IMR-90 (cell line): ENCODE measurements around the gene FGD5.

Experiments used
- POLR2A ChIP-seq: IDR thresholded peaks from 2 replicates; pipeline ENCODE4 v1.6.1; 2012; ENCODE audit warnings: mild to moderate bottlenecking, low read depth, low read length
- TF ChIP-seq, protein P1 (sequence below): conservative IDR thresholded peaks from 2 replicates; pipeline ENCODE4 v1.5.1; 2012; ENCODE audit warnings: mild to moderate bottlenecking, low read depth, low read length, improper control_type of control experiment

DNA sequence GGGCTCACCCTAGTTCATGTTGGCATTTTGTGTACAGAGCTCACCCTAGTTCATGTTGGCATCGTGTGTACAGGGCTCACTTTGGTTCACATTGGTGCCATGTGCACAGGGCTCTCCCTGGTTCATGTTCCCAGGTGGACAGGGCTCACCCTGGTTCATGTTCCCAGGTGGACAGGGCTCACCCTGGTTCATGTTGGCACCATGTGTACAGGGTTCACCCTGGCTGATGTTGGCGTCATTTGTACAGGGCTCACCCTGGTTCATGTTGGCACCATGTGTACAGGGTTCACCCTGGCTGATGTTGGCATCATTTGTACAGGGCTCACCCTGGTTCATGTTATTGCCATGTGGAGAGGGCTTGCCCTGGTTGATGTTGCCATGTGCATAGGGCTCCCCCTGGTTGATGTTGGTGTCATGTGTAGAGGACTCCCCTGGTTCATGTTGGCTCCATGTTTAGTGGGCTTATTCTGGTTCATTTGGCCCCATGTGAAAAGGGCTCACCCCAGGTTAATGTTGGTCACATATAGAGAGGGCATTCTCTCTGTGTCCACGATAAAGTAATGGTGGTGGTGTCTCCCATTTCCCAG lies 97.0 kb downstream of the FGD5 start:
- TF ChIP-seq, protein P1, sequence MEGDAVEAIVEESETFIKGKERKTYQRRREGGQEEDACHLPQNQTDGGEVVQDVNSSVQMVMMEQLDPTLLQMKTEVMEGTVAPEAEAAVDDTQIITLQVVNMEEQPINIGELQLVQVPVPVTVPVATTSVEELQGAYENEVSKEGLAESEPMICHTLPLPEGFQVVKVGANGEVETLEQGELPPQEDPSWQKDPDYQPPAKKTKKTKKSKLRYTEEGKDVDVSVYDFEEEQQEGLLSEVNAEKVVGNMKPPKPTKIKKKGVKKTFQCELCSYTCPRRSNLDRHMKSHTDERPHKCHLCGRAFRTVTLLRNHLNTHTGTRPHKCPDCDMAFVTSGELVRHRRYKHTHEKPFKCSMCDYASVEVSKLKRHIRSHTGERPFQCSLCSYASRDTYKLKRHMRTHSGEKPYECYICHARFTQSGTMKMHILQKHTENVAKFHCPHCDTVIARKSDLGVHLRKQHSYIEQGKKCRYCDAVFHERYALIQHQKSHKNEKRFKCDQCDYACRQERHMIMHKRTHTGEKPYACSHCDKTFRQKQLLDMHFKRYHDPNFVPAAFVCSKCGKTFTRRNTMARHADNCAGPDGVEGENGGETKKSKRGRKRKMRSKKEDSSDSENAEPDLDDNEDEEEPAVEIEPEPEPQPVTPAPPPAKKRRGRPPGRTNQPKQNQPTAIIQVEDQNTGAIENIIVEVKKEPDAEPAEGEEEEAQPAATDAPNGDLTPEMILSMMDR: no peak
- TF ChIP-seq POLR2A: no peak
